ENCODE results near the gene PCF11.

DNA sequence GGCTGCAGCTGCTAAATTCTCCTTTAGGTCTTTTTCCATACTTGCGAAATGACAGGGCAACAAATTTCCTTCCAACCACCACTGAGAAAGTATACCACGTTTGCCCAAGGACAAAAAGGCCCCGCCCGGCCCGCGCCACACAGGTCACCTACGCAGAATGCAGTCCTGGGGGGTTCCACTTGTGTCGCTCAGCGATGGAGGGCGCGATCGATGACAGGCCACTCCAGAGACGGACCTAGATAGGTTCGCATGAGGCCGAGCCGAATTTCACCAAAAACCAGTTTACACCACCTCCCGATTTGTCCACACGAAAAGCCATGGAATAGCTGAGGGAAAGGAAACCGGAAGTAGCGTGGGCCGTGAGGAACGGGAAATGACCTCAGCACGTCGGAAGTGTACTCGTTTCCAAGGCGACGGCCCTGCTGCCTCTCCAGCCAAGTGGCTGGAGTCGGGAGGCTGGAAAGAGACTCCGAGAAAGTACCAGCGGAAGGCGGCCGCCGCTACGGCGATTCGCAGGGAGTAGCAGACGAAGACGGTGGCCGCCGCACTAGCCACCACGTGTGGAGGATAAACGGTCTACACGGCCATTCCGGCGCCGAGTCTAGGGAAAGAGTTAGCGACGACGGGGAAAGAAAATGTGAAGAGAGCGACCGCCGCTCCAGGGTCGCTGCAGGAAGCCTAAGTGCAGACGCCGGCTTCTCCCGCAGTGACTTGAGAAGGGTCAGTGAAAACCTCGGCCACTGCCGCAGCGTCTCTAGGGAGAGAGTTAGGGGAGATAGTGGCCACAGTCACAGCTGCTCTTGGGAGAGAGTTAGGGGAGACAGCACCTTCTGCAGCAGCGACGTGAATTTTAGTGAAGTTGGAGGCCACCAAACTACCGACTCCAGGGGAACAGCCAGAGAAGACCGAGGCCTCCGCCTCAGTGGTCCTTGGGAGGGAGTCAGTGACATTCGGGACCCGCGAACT is 36.7 kb downstream of the PCF11 start, which contains the start of gene ANKRD42:
- TF ChIP-seq, protein P1, sequence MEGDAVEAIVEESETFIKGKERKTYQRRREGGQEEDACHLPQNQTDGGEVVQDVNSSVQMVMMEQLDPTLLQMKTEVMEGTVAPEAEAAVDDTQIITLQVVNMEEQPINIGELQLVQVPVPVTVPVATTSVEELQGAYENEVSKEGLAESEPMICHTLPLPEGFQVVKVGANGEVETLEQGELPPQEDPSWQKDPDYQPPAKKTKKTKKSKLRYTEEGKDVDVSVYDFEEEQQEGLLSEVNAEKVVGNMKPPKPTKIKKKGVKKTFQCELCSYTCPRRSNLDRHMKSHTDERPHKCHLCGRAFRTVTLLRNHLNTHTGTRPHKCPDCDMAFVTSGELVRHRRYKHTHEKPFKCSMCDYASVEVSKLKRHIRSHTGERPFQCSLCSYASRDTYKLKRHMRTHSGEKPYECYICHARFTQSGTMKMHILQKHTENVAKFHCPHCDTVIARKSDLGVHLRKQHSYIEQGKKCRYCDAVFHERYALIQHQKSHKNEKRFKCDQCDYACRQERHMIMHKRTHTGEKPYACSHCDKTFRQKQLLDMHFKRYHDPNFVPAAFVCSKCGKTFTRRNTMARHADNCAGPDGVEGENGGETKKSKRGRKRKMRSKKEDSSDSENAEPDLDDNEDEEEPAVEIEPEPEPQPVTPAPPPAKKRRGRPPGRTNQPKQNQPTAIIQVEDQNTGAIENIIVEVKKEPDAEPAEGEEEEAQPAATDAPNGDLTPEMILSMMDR (IDR thresholded peaks at IDR 0.05; ENCODE audit: insufficient read depth, low read length): no peak
- TF ChIP-seq SPI1 (IDR thresholded peaks at IDR 0.05; ENCODE audit: borderline replicate concordance, low read depth): peak; percentile 45; the same call in 1 of the 2 replicates
